Panc1 (cell line): ENCODE data around the gene GLIS1.

Experiments used
- POLR2AphosphoS5 ChIP-seq: IDR thresholded peaks from 2 replicates; pipeline ENCODE4 v1.6.1; 2012; ENCODE audit warnings: mild to moderate bottlenecking, low read depth, low read length, moderate library complexity
- REST ChIP-seq, 2 experiments: IDR thresholded peaks; 2 replicates each; pipeline ENCODE4 v1.6.1; 2011 to 2012; ENCODE audit warnings: low read depth in 2 of 2, control low read depth in 1 of 2, low read length in 1 of 2, mild to moderate bottlenecking in 1 of 2, moderate library complexity in 1 of 2; ENCODE audit not compliant: insufficient read depth in 1 of 2
- SIN3A ChIP-seq: IDR thresholded peaks from 2 replicates; pipeline ENCODE4 v1.6.1; 2012; ENCODE audit warnings: low read depth, mild to moderate bottlenecking, low read length, moderate library complexity, borderline replicate concordance; ENCODE audit not compliant: insufficient read depth
- TCF7L2 ChIP-seq: IDR thresholded peaks from 2 replicates; pipeline ENCODE4 v1.6.1; 2011; ENCODE audit warnings: mild to moderate bottlenecking, low read depth, low read length, inconsistent platforms
- TF ChIP-seq, protein P1 (sequence below): fragments of 450-650 bp; IDR thresholded peaks from 2 replicates; pipeline ENCODE4 v1.5.1; 2017; ENCODE audit warnings: mild to moderate bottlenecking

DNA sequence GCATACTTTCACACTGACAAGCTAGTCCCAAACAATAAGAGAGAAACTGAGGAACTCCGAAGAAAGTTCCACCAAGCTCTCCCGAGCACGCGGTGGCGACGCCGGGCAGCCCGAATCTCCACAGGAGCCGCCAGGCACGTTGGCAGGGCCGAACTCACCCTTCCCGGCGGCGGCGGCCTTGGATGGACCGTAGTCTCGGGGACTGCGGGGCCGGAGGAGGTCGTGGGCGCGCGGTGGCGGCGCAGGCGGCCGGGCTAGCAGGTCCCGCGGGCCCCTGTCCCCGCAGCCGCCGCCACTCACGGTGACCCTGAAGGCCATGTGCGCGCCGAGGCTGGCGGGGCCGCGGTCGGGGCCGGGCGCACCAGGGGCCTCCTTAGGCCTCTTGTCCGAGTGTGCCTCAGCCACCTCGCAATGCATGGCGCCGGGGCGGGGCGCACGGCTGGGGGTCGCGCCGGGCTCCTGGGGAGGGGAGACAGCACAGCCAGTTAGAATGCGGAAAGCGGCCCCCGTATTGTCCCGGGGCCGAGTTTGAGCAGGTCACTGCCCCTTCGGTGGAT lies 1.2 kb downstream of the GLIS1 start:
- TF ChIP-seq, protein P1, sequence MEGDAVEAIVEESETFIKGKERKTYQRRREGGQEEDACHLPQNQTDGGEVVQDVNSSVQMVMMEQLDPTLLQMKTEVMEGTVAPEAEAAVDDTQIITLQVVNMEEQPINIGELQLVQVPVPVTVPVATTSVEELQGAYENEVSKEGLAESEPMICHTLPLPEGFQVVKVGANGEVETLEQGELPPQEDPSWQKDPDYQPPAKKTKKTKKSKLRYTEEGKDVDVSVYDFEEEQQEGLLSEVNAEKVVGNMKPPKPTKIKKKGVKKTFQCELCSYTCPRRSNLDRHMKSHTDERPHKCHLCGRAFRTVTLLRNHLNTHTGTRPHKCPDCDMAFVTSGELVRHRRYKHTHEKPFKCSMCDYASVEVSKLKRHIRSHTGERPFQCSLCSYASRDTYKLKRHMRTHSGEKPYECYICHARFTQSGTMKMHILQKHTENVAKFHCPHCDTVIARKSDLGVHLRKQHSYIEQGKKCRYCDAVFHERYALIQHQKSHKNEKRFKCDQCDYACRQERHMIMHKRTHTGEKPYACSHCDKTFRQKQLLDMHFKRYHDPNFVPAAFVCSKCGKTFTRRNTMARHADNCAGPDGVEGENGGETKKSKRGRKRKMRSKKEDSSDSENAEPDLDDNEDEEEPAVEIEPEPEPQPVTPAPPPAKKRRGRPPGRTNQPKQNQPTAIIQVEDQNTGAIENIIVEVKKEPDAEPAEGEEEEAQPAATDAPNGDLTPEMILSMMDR: no peak
- TF ChIP-seq REST (IDR thresholded peaks at IDR 0.05; ENCODE audit: insufficient read depth in 1 of 2, low read depth in 2 of 2, low read length in 1 of 2): no peak
- TF ChIP-seq POLR2AphosphoS5: no peak
- TF ChIP-seq TCF7L2: no peak
- no peak for TF ChIP-seq SIN3A
